ENCODE data around the gene ADGRE3. TPM values are rescaled to one million over a fixed set of nuclear protein-coding genes. Genes with fewer than 3 reads are reported as not detected.
"Not testable (repeated sequence)": the region's sequence is repeated elsewhere in the genome, so short reads cannot be mapped to it uniquely, and the experiment has no call there.

ADGRE3 gene
- total RNA-seq, 1 experiment from 2014 or later, result not detected

DNA sequence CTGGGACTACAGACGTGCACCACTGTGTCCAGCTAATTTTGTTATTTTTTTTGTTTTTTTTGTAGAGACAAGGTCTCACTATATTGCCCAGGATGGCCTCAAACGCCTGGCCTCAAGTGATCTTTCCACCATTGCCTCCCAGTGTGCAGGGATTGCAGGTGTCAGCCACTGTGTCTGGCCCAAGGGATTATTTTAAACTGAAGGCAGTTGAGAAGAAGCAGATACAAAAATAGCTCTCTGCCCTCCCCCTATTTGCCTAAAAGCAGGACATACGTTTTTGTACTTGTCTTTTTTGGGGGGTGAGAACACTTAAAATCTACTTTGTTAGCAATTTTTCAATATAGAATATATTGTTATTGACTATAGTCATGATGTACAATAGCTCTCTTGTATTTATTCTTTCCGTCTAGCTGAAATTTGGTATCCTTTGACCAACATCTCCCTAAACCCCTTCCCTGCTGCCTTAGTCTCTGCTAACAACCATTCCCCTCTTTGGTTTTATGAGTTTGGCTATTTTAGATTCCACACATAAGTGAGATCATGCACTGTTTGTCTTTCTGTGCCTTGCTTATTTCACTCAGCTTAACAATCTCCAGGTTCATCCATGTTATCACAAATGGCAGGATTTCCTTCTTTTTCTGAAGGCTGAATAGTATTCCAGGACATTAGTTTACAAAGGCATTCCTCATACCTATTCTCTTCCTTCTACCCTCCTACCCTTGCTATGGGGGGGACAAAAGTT is 34.9 kb downstream of the ADGRE3 start:
- CTCF ChIA-PET, result no interaction called here
- BruUV-seq (replicated peaks), result no TSS peak
- Histone ChIP-seq H3K4me2 (ENCODE audit: low read length) (no peak overlapping the region), H3K4me3 (ENCODE audit: low read length) (no peak overlapping the region), H3K27me3 (ENCODE audit: low read length) (peaks cover 3% of the 10 kb centered on the region; the same call in 1 of the 2 replicates), H3K27ac (ENCODE audit: low read length) (no peak overlapping the region), H3K4me1 (ENCODE audit: insufficient read depth, low read length) (no peaks in the 10 kb centered on the region), H2AFZ (ENCODE audit: low read length) (no peak overlapping the region), H3K9me3 (ENCODE audit: low read length) (peaks cover 7% of the 10 kb centered on the region; the same call in 1 of the 2 replicates), H3K9me2 (replicated peaks; ENCODE audit: low read length) (no peaks in the 10 kb centered on the region), H3K9ac (ENCODE audit: low read length) (no peak overlapping the region), H3K36me3 (ENCODE audit: low read depth, low read length) (no peaks in the 10 kb centered on the region), H3K79me2 (ENCODE audit: low read length) (no peaks in the 10 kb centered on the region), H3F3A (ENCODE audit: low read length, unreplicated experiment) (no peaks in the 10 kb centered on the region), H4K20me1 (ENCODE audit: low read length) (no peaks in the 10 kb centered on the region)
- intact Hi-C loops (cut with micrococcal nuclease), result no loop called here
- POLR2A ChIA-PET (ENCODE audit: unreplicated experiment), result interaction anchor here (0.6 kb wide), 1 partner anchor 48 kb away, joined by 3 read pairs; no protein-coding TSS in a partner anchor
- DNase-seq (no peak), ATAC-seq (no peak)
- no peak for TF ChIP-seq EZH2phosphoT487 (IDR thresholded peaks at IDR 0.05; ENCODE audit: borderline replicate concordance, low read length)
- TF ChIP-seq EZH2 (IDR thresholded peaks at IDR 0.05; ENCODE audit: low read length, unreplicated experiment), result no peak
- TF ChIP-seq, protein P1, sequence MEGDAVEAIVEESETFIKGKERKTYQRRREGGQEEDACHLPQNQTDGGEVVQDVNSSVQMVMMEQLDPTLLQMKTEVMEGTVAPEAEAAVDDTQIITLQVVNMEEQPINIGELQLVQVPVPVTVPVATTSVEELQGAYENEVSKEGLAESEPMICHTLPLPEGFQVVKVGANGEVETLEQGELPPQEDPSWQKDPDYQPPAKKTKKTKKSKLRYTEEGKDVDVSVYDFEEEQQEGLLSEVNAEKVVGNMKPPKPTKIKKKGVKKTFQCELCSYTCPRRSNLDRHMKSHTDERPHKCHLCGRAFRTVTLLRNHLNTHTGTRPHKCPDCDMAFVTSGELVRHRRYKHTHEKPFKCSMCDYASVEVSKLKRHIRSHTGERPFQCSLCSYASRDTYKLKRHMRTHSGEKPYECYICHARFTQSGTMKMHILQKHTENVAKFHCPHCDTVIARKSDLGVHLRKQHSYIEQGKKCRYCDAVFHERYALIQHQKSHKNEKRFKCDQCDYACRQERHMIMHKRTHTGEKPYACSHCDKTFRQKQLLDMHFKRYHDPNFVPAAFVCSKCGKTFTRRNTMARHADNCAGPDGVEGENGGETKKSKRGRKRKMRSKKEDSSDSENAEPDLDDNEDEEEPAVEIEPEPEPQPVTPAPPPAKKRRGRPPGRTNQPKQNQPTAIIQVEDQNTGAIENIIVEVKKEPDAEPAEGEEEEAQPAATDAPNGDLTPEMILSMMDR (conservative IDR thresholded peaks at IDR 0.05; ENCODE audit: low read depth, low read length), result no peak

DNA sequence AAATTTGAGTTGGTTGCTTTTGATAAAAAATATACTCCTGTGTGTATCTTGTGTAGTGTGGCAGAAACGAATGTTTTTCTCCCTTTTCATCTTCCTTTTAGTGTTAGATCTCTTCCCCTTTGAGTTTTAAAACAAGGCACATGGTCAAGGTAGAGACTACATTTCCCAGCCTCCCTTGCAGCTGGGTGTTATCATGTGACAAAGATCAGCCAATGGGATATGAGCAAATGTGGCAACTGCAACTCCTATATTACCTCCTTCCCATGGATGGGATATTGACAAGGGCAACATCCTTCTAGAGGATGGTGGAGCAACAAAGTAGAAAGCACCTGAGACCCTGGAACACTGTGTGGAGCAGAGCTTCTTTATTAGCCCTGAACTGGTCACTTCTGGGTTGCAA is 42.4 kb downstream of the ADGRE3 start:
- DNase-seq, result peak; percentile 53
- H3K4me2 ChIP-seq (ENCODE audit: low read length), result no peak overlapping the region
- no peak overlapping the region for H2AFZ ChIP-seq (ENCODE audit: low read length)
- no peaks in the 10 kb centered on the region for H3K27me3 ChIP-seq (ENCODE audit: low read length)
- POLR2A ChIA-PET (ENCODE audit: unreplicated experiment), result no interaction called here
- H3K79me2 ChIP-seq (ENCODE audit: low read length), result no peaks in the 10 kb centered on the region
- CTCF ChIA-PET, result no interaction called here
- TF ChIP-seq EZH2phosphoT487 (IDR thresholded peaks at IDR 0.05; ENCODE audit: borderline replicate concordance, low read length), result no peak
- no peak for TF ChIP-seq EZH2 (IDR thresholded peaks at IDR 0.05; ENCODE audit: low read length, unreplicated experiment)
- TF ChIP-seq, protein P1 (conservative IDR thresholded peaks at IDR 0.05; ENCODE audit: low read depth, low read length), result no peak
- H3F3A ChIP-seq (ENCODE audit: low read length, unreplicated experiment), result no peaks in the 10 kb centered on the region
- BruUV-seq (replicated peaks), result no TSS peak
- no peaks in the 10 kb centered on the region for H3K9me2 ChIP-seq (replicated peaks; ENCODE audit: low read length)
- ATAC-seq, result no peak
- no peak overlapping the region for H3K27ac ChIP-seq (ENCODE audit: low read length)
- intact Hi-C loops (cut with micrococcal nuclease), result no loop called here
- no peaks in the 10 kb centered on the region for H3K36me3 ChIP-seq (ENCODE audit: low read depth, low read length)
- H3K4me1 ChIP-seq (ENCODE audit: insufficient read depth, low read length), result no peaks in the 10 kb centered on the region
- H3K4me3 ChIP-seq (ENCODE audit: low read length), result no peak overlapping the region
- H3K9me3 ChIP-seq (ENCODE audit: low read length), result no peaks in the 10 kb centered on the region
- no peaks in the 10 kb centered on the region for H4K20me1 ChIP-seq (ENCODE audit: low read length)
- H3K9ac ChIP-seq (ENCODE audit: low read length), result no peak overlapping the region

DNA sequence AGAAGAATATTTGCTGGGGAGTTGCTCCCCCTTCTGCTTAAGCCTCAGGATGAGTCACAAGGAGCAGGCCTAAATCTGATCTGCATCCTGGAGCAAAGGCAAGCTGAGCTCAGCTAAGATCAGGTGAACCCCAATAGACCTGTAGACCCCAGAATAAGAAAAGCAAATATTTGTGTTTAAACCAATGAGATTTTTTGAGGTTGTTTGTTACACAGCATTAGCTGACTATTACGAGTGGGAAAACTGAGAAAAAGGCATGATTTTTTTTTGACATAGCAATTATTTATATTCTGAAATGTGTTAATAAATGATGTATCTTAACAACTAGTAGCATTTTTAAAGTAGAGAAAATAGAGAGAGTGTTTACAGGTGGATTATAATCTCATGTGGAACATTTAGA is 45.1 kb downstream of the ADGRE3 start:
- CTCF ChIA-PET, result interaction anchor here (0.5 kb wide), 1 partner anchor 1396 kb away, joined by 3 read pairs; no protein-coding TSS in a partner anchor
- TF ChIP-seq EZH2phosphoT487 (IDR thresholded peaks at IDR 0.05; ENCODE audit: borderline replicate concordance, low read length) (no peak), EZH2 (IDR thresholded peaks at IDR 0.05; ENCODE audit: low read length, unreplicated experiment) (no peak)
- TF ChIP-seq, protein P1 (conservative IDR thresholded peaks at IDR 0.05; ENCODE audit: low read depth, low read length), result no peak
- Histone ChIP-seq H3F3A (ENCODE audit: low read length, unreplicated experiment) (no peaks in the 10 kb centered on the region), H3K9ac (ENCODE audit: low read length) (no peak overlapping the region), H3K36me3 (ENCODE audit: low read depth, low read length) (no peaks in the 10 kb centered on the region), H4K20me1 (ENCODE audit: low read length) (no peaks in the 10 kb centered on the region), H3K27me3 (ENCODE audit: low read length) (peaks cover 8% of the 10 kb centered on the region; the same call in 1 of the 2 replicates), H3K9me2 (replicated peaks; ENCODE audit: low read length) (no peaks in the 10 kb centered on the region), H3K27ac (ENCODE audit: low read length) (no peak overlapping the region), H3K79me2 (ENCODE audit: low read length) (no peaks in the 10 kb centered on the region), H3K9me3 (ENCODE audit: low read length) (no peaks in the 10 kb centered on the region), H3K4me1 (ENCODE audit: insufficient read depth, low read length) (no peaks in the 10 kb centered on the region), H2AFZ (ENCODE audit: low read length) (no peak overlapping the region), H3K4me3 (ENCODE audit: low read length) (no peak overlapping the region), H3K4me2 (ENCODE audit: low read length) (no peak overlapping the region)
- ATAC-seq (no peak), DNase-seq (no peak)
- BruUV-seq (replicated peaks), result no TSS peak
- POLR2A ChIA-PET (ENCODE audit: unreplicated experiment), result no interaction called here
- intact Hi-C loops (cut with micrococcal nuclease), result no loop called here

DNA sequence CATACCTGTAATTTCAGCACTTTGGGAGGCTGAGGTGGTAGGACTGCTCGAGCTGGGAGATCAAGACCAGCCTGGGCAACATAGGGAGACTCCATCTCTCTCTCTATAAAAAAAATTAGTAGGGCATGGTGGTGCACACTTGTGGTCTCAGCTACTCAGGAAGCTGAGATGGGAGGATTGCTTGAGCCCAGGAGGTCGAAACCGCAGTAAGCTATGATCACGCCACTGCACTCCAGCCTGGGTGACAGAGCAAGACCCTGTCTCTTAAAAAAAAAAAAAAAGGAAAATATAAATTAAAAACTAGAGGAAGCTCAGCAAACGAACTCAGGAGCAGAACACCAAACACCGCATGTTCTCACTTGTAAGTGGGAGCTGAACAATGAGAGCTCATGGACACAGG is 50.2 kb downstream of the ADGRE3 start:
- POLR2A ChIA-PET (ENCODE audit: unreplicated experiment), result interaction anchor here (0.7 kb wide), 1 partner anchor 64 kb away, joined by 9 read pairs; no protein-coding TSS in a partner anchor
- BruUV-seq (replicated peaks); H3K4me1 ChIP-seq (ENCODE audit: insufficient read depth, low read length); H3F3A ChIP-seq (ENCODE audit: low read length, unreplicated experiment); H3K4me3 ChIP-seq (ENCODE audit: low read length); H3K27me3 ChIP-seq (ENCODE audit: low read length); H3K27ac ChIP-seq (ENCODE audit: low read length); DNase-seq; H3K4me2 ChIP-seq (ENCODE audit: low read length); intact Hi-C loops (cut with micrococcal nuclease); H3K36me3 ChIP-seq (ENCODE audit: low read depth, low read length); H3K9me3 ChIP-seq (ENCODE audit: low read length); H4K20me1 ChIP-seq (ENCODE audit: low read length); ATAC-seq; H3K9me2 ChIP-seq (replicated peaks; ENCODE audit: low read length); H3K9ac ChIP-seq (ENCODE audit: low read length); CTCF ChIA-PET; H2AFZ ChIP-seq (ENCODE audit: low read length); H3K79me2 ChIP-seq (ENCODE audit: low read length): not testable (repeated sequence)
